Pulmonary artery endothelial cell (primary cell): Measurements from ENCODE around the gene RAB5A. TPM values are rescaled to one million over a fixed set of nuclear protein-coding genes. Genes with fewer than 3 reads are reported as not detected.
"Not testable (repeated sequence)": the region's sequence is repeated elsewhere in the genome, so short reads cannot be mapped to it uniquely, and the experiment has no call there.

Source experiments
- DNase-seq: peaks from one replicate; pipeline ENCODE4 v3.0.0-alpha.2; 2011; ENCODE audit warnings: low read depth, low spot score
- total RNA-seq: library from RNA; depleted of rRNA; stranded (reverse); fragments of >200 nt; gene quantifications from 2 replicates; pipeline ENCODE4 v1.2.3, GENCODE V29; 2014

RAB5A gene
- 83.0 and 85.4 TPM in 2 replicates for total RNA-seq

GRCh38 chr3:19946832-19947548 is at the start of gene RAB5A:
RAB5A (plus strand) TSS chr3:19947097; CDS start chr3:19950899, 3,802 bp downstream.
- peak; percentile 96 for DNase-seq

GRCh38 chr3:19898721-19899120 is 48.2 kb upstream of the RAB5A start:
- DNase-seq, result no peak

GRCh38 chr3:19899264-19899663 is 47.6 kb upstream of the RAB5A start:
- DNase-seq, result no peak

- DNase-seq, result not testable (repeated sequence)
Measured at GRCh38 chr3:19899833-19900232, 47.1 kb upstream of the RAB5A start.

- no peak for DNase-seq
Measured at GRCh38 chr3:19901337-19901736, 45.6 kb upstream of the RAB5A start.

GRCh38 chr3:19901918-19902317 is 45.0 kb upstream of the RAB5A start:
- DNase-seq, result no peak

GRCh38 chr3:19903649-19904048 is 43.2 kb upstream of the RAB5A start:
- DNase-seq, result no peak

GRCh38 chr3:19907523-19907922 is 39.4 kb upstream of the RAB5A start:
- DNase-seq, result no peak

- DNase-seq, result no peak
Measured at GRCh38 chr3:19911452-19911851, 35.4 kb upstream of the RAB5A start.

GRCh38 chr3:19917167-19917566 is 29.7 kb upstream of the RAB5A start:
- DNase-seq, result no peak

GRCh38 chr3:19920401-19921080 is 26.4 kb upstream of the RAB5A start:
- no peak for DNase-seq

- no peak for DNase-seq
Measured at GRCh38 chr3:19931180-19931692, 15.7 kb upstream of the RAB5A start.

GRCh38 chr3:19931767-19932188 is 15.1 kb upstream of the RAB5A start:
- no peak for DNase-seq

- no peak for DNase-seq
Measured at GRCh38 chr3:19932422-19932821, 14.5 kb upstream of the RAB5A start.

- DNase-seq, result no peak
Measured at GRCh38 chr3:19934098-19934566, 12.8 kb upstream of the RAB5A start, which contains the start of gene EFHB. EFHB (minus strand) TSS chr3:19934217; CDS start chr3:19934018, 199 bp downstream.

GRCh38 chr3:19937459-19938294 is 9.2 kb upstream of the RAB5A start:
- DNase-seq, result no peak

- DNase-seq, result no peak
Measured at GRCh38 chr3:19938295-19938627, 8.6 kb upstream of the RAB5A start.

- no peak for DNase-seq
Measured at GRCh38 chr3:19940643-19941042, 6.3 kb upstream of the RAB5A start.

GRCh38 chr3:19945534-19945933 is 1.4 kb upstream of the RAB5A start:
- DNase-seq, result no peak

- DNase-seq, result no peak
Measured at GRCh38 chr3:19945969-19946831, 697 bp upstream of the RAB5A start.
